ELF-1 (cell line): ENCODE data around the gene UGT1A5.

Experiments used
- DNase-seq: peaks from one replicate; pipeline ENCODE4 v3.0.0-alpha.2; 2016; ENCODE audit warnings: low read depth, low spot score

UGT1A5 gene

GRCh38 chr2:233712611-233713261 is at the start of gene UGT1A5:
TSS of gene UGT1A5 (plus strand) at chr2:233712907. CDS start at chr2:233712992, 85 bp downstream.
- DNase-seq = no peak

GRCh38 chr2:233663911-233664310 is 48.8 kb upstream of the UGT1A5 start:
- DNase-seq = no peak

DNA sequence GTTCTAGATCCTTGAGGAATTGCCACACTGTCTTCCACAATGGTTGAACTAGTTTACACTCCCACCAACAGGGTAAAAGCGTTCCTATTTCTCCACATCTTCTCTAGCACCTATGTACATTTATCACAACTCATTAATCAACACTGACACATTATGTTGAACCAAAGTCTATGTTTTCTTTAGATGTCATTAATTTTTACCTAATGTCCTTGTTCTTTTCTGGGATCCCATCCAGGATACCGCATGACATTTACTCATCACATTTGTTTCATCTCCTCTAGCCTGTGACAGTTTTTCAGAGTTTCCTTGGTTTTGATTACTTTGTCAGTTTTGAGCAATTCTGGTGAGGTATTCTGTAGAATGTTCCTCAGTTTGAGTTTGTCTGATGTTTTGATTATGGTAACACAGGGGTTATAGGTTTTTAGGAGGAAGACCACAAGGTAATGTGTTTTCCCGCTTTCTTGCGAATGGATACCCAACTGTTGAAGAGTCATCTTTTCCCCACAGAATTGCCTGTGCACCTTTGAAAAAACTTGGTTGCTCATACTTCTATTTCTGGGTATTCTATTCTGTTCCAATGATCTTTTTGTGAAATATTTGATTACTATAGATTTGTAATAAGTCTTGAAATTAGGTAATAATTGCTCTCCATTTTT is 44.0 kb upstream of the UGT1A5 start:
- DNase-seq = no peak

DNA sequence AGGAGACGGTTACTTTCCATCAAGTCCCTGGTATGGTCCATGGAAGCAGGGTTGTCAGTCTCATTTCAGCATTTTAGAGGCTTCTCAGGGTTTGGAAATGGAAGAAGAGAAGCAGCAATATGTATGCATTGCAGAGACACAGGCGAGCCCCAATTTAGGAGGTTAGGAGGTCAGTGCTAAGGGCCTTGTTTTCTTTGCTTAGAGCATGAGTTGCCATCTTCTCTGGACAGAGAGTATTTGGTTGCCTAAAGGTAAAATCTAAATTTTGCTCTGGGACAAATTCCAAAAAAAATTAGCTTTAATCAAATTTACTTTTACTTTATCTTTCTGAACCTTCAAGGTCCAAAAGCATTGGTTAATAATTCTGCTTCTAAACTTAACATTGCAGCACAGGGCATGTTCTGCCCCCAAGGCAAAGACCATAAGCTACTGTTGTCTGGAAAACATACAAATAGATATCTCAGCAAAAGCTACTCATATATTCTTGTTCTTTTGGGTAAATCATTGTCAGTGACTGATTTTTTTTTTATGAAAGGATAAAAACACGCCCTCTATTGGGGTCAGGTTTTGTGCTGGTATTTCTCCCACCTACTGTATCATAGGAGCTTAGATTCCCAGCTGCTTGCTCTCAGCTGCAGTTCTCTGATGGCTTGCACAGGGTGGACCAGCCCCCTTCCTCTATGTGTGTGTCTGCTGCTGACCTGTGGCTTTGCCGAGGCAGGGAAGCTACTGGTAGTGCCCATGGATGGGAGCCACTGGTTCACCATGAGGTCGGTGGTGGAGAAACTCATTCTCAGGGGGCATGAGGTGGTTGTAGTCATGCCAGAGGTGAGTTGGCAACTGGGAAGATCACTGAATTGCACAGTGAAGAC is 41.2 kb upstream of the UGT1A5 start, which contains the start of gene UGT1A9:
UGT1A9 (plus strand) TSS at position 609 of the 872 bp plus-strand sequence; CDS start at position 646, 37 bp downstream.
- DNase-seq = no peak

DNA sequence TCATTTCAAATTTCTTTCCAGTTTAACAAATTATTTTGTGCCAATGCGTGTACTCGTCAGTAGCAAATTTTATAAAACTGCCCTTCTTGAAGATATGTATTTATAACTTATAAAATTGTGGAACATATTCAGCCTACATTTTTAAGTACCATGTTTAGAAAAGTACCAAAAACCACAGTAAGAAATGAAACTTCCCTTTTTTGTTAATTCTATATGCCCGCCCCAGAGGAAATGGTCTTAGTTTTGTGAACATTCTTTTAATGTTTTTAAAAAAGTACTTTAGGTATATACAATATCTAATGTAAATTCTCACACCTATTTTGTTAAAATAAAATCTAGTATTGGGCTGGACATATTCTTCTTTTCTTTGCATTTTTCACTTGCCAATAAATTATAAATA is 39.8 kb upstream of the UGT1A5 start:
- no peak for DNase-seq

- no peak for DNase-seq
Observed at GRCh38 chr2:233673896-233674295, 38.8 kb upstream of the UGT1A5 start.

DNA sequence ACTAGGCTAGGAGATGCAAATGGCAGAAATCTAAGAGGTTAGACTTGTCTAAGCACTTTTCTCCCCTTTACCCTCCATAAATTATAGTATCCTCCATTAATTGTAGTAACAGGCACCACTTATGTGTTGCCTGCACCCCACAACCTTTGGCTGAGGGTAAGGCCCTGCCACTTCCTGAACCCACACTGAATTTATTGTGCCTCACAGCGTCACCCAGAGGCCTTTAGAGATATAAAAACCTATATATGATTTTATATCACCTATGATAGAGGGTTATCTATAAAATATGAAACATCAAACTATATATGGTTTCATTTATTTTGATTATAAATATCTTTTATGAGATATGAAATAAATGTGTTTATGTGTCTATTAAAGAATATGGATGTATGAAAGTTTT is 38.4 kb upstream of the UGT1A5 start:
- DNase-seq = no peak

DNA sequence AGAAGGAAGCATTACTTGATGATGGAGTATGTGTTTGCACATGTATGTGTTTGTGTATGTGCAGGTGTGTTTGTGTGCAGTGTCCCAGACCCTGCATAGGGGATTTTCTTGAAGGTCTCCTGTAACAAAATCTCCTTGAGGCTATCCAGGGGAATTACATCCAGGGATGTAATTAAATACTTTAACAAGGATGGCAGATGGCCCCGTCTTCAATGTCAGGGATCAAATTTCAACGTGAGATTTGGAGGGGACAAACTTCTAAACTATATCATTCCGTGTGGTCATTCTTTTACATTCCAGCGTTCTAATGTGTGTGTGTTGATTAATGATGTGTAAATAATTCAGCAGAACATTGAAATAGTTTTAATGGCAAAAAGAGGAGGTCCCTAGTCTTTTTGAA is 37.7 kb upstream of the UGT1A5 start:
- DNase-seq = no peak

DNA sequence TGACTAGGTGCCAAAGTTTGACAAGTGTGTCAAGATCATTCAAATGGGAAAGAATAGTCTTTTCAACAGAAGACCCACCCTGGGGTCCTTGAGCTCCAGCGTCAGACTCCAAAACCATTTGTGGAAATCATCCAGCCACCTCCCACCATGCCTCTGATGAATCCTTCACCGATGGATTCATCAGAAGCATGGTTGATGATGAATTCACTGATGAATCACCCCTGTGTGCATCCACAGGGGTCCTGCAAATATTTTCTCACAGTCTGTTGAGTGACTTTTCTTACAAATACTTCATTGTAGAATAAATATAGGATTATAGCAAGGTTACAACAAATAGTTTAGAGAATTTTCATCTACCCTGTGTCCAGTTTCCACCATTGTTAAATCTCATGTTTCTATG is 36.7 kb upstream of the UGT1A5 start:
- no peak for DNase-seq

- DNase-seq = no peak
Observed at GRCh38 chr2:233679196-233679595, 33.5 kb upstream of the UGT1A5 start.

DNA sequence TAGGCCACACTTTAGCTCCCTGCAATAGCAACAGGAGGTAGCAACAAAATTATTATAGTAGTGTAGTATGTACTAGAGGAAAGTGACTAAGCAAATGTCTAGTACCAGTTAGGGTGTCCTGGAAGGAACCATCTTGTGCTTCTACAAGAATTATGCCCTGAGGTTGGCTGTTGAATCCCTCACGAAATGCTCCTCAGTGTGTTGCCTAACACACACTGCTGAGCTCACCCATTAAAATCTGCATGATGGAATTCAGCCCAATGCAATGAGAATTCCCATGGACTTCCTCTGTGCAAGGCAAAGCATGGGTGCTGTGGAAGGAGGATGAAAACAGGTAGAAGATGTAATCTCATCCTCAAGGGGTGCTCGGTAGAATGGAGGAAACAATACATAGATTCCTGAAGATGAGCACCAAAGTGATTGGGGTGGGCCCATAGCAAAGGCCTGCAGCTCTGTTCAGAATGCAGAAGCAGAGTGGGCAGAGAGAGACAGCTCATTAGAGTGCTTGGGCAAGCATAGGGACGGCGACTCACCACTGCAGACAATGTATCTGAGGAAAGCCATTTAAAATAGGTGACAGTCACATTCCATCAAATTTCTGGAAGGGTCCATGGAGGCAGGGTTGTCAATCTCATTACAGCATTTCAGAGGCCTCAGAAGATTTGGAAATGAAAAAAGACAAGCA is 32.2 kb upstream of the UGT1A5 start:
- no peak for DNase-seq

DNA sequence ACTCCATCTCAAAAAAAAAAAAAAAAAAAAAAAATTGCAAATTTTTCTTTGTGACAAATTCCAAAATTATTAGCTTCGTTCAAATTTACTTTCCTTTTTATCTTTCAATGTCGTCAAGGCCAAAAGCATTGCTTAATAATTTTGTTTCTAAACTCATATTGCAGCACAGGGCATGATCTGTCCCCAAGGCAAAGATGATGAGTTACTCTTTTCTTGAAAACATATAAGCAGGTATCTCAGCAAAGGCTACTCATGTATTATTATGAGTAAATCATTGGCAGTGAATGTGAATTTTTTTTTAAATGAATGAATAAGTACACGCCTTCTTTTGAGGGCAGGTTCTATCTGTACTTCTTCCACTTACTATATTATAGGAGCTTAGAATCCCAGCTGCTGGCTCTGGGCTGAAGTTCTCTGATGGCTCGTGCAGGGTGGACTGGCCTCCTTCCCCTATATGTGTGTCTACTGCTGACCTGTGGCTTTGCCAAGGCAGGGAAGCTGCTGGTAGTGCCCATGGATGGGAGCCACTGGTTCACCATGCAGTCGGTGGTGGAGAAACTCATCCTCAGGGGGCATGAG is 31.1 kb upstream of the UGT1A5 start, which contains the start of gene UGT1A7:
UGT1A7 (plus strand) TSS at position 381 of the 579 bp plus-strand sequence; CDS start at position 418, 37 bp downstream.
- DNase-seq = no peak

- DNase-seq = no peak
Observed at GRCh38 chr2:233684640-233685039, 28.1 kb upstream of the UGT1A5 start.

- DNase-seq = no peak
Observed at GRCh38 chr2:233686928-233687327, 25.8 kb upstream of the UGT1A5 start.

GRCh38 chr2:233688341-233688740 is 24.4 kb upstream of the UGT1A5 start:
- DNase-seq = no peak

- DNase-seq = no peak
Observed at GRCh38 chr2:233689031-233689430, 23.7 kb upstream of the UGT1A5 start.

DNA sequence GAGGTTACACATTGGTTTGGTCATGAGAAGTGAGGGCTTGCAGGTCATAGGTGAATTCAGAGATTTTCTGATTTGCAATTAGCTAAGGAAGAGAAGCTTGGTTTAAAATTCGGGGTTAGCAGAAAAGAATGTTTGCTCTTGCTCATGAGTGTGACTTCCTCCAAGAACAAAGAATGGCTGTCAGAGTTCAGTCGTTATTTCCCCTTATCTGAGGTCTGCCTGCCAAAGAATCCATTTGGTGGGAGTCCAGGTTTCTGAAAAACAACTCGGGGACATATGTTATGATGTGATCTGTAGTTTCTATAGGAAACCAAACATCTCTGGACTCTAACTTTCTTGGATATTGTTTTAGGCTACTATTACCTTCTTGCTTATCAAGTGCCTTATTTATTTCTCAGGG is 23.2 kb upstream of the UGT1A5 start:
- no peak for DNase-seq

DNA sequence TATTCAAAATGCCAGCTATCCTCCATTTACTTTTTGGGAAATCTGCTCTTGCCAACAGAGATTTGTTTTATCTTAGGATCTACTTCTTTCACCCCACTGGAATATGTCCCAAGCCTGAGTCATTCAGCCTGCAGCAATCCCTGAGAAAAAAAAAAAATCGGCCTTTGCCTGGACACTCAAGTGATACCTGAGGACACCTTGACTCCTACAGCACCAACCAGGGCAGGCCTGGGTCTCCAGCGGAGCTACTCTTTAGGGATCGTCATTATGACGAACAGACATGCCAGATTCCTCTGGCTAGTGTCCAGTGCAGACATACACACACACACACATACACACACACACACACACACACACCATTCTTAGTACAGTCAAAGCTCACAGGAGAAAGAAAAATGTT is 22.3 kb upstream of the UGT1A5 start:
- no peak for DNase-seq

DNA sequence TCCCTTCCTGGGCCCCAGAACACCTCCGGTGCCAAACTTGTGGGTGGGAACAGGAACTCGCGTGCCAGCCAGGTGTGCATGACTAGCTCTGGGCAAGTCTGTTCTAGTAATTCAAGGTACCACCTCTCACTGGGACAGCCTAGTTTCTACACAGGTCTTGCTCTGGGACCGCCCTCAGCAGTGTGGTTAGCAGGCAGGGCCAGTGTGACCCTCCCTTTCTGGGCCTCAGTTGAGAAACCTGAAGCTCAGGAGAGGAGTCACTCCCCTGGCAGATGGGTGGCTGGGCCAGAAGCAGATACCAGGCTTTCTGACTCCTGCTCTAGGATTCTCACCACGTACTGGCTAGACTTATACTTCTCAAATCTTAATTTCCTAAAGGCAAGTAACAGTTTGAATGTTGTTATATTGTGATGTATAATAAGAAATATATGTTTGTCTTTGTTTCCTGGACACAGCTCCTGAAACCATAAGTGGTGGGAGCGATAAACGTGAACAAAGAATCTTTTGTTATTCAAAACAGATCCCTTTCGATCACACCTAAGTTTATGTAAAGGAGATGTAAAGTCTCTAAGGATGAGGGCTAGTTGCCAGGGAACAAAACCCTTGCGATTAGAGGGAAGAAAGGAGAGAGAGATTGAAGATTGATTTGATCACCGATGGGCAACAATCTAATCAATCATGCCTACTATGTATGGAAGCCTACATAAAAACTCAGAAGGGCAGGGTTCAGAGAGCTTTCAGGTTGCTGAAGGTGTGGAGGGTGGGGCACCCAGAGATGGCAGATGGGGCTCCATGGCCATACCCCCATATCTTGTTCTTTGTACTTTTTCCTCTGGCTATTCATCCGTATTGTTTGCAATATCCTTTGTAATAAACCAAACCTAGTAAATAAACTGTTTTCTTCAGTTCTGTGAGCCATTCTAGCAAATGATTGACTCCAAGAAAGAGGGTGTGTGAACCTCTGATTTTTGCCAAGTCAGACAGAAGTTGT is 21.0 kb upstream of the UGT1A5 start:
- no peak for DNase-seq

- DNase-seq = no peak
Observed at GRCh38 chr2:233692648-233693047, 20.1 kb upstream of the UGT1A5 start, which contains the start of gene UGT1A6. TSS of gene UGT1A6 (plus strand) at chr2:233692890. CDS start at chr2:233693005, 115 bp downstream.
